Fibroblast of lung (primary cell): ENCODE measurements around the gene NCR2. TPM values are rescaled to one million over a fixed set of nuclear protein-coding genes. Genes with fewer than 3 reads are reported as not detected.

Source experiments
- DNase-seq, 2 donors: peaks; one replicate each; pipeline versions ENCODE4 v3.0.0 to v3.0.0-alpha.2; 2010; ENCODE audit warnings: low read depth in 2 of 2
- H2AFZ ChIP-seq: 2 replicates; pipeline ENCODE4 v1.5.1; 2012; ENCODE audit warnings: low read length, control low read depth, inconsistent platforms
- H3K27ac ChIP-seq: 2 replicates; pipeline ENCODE4 v1.5.1; 2011; ENCODE audit warnings: low read length, control low read depth; ENCODE audit not compliant: insufficient read depth
- H3K27me3 ChIP-seq: 2 replicates; pipeline ENCODE4 v1.5.1; 2011; ENCODE audit warnings: mild to moderate bottlenecking, low read length; ENCODE audit not compliant: control insufficient read depth, insufficient read depth
- H3K36me3 ChIP-seq: 2 replicates; pipeline ENCODE4 v1.5.1; 2011; ENCODE audit warnings: low read length; ENCODE audit not compliant: control insufficient read depth, insufficient read depth
- H3K4me1 ChIP-seq: 2 replicates; pipeline ENCODE4 v1.5.1; 2011; ENCODE audit warnings: low read length; ENCODE audit not compliant: control insufficient read depth, insufficient read depth; ENCODE audit errors: extremely low read depth
- H3K4me2 ChIP-seq: 2 replicates; pipeline ENCODE4 v1.5.1; 2011; ENCODE audit warnings: low read length, control low read depth; ENCODE audit not compliant: insufficient read depth; ENCODE audit errors: extremely low read depth
- H3K4me3 ChIP-seq, 4 experiments: fragments of 200-600 bp in 1 of 4; sonication (generic) in 1 of 4; replicated peaks in 1 of 4; 2 replicates each; pipeline ENCODE4 v1.5.1; 2011 to 2016; ENCODE audit warnings: low read length in 4 of 4, low read depth in 3 of 4, mild to moderate bottlenecking in 3 of 4, control low read depth in 2 of 4, inconsistent platforms in 1 of 4, mixed read lengths in 1 of 4; ENCODE audit not compliant: insufficient read depth in 1 of 4; ENCODE audit errors: control extremely low read depth in 1 of 4
- H3K79me2 ChIP-seq: 2 replicates; pipeline ENCODE4 v1.5.1; 2012; ENCODE audit warnings: mild to moderate bottlenecking, low read length, inconsistent platforms; ENCODE audit not compliant: control insufficient read depth, insufficient read depth
- H3K9ac ChIP-seq: 2 replicates; pipeline ENCODE4 v1.5.1; 2011; ENCODE audit warnings: mild to moderate bottlenecking, low read length, control low read depth; ENCODE audit not compliant: insufficient read depth
- H3K9me3 ChIP-seq: 2 replicates; pipeline ENCODE4 v1.5.1; 2012; ENCODE audit warnings: low read depth, low read length; ENCODE audit not compliant: control insufficient read depth, insufficient read depth
- H4K20me1 ChIP-seq: 2 replicates; pipeline ENCODE4 v1.5.1; 2011; ENCODE audit warnings: low read length; ENCODE audit not compliant: control insufficient read depth, insufficient read depth; ENCODE audit errors: extremely low read depth
- EZH2 ChIP-seq: IDR thresholded peaks from 2 replicates; pipeline ENCODE4 v1.5.1; 2012; ENCODE audit warnings: low read length, control low read depth, mild to moderate bottlenecking; ENCODE audit errors: missing control alignments
- polyA minus RNA-seq: library from RNA; depleted of rRNA, polyadenylated mRNA; stranded (reverse); fragments of >200 nt; gene quantifications from 2 replicates; pipeline ENCODE4 v1.2.3, GENCODE V29; 2011; ENCODE audit warnings: low replicate concordance
- polyA plus RNA-seq, 2 donors: library from polyadenylated mRNA; depleted of rRNA in 1 of 2; stranded (reverse) in 1 of 2; unstranded in 1 of 2; fragments of >200 nt; gene quantifications; 2 replicates each; pipeline ENCODE4 v1.2.1, GENCODE V29; 2011 to 2012; ENCODE audit warnings: missing spikeins in 1 of 2
- total RNA-seq: library from RNA; depleted of rRNA; stranded (reverse); fragments of >200 nt; gene quantifications from 2 replicates; pipeline ENCODE4 v1.2.1, GENCODE V29; 2014
- TF ChIP-seq, protein P1 (sequence below), 2 donors: IDR thresholded peaks in 1 of 2; conservative IDR thresholded peaks in 1 of 2; 1 replicate in 1 of 2; 2 replicates in 1 of 2; pipeline ENCODE4 v1.5.1; 2011 to 2012; ENCODE audit warnings: low read length in 2 of 2, control low read depth in 1 of 2, inconsistent platforms in 1 of 2, low read depth in 1 of 2, mild to moderate bottlenecking in 1 of 2

The NCR2 gene
- total RNA-seq (not detected in 2 replicates), polyA plus RNA-seq (not detected in 2 replicates), polyA minus RNA-seq (not detected in 2 replicates)
- polyA plus RNA-seq (2012), result not detected in 2 replicates

GRCh38 chr6:41335296-41335695, at the start of gene NCR2:
TSS of gene NCR2 (plus strand) at chr6:41335608. CDS start at chr6:41335877, 269 bp downstream.
- Histone ChIP-seq H3K4me2 (no peak within 1 kb of the TSS), H2AFZ (no peak within 1 kb of the TSS), H3K36me3 (no peaks in the 10 kb centered on the region), H3K4me1 (no peaks in the 10 kb centered on the region), H3K4me3 (no peak within 1 kb of the TSS), H3K9me3 (no peaks in the 10 kb centered on the region), H3K79me2 (no peaks in the 10 kb centered on the region), H3K27ac (no peak within 1 kb of the TSS), H3K9ac (no peak within 1 kb of the TSS), H4K20me1 (no peaks in the 10 kb centered on the region), H3K27me3 (no peaks in the 10 kb centered on the region)
- DNase-seq, result no peak
- TF ChIP-seq, protein P1, sequence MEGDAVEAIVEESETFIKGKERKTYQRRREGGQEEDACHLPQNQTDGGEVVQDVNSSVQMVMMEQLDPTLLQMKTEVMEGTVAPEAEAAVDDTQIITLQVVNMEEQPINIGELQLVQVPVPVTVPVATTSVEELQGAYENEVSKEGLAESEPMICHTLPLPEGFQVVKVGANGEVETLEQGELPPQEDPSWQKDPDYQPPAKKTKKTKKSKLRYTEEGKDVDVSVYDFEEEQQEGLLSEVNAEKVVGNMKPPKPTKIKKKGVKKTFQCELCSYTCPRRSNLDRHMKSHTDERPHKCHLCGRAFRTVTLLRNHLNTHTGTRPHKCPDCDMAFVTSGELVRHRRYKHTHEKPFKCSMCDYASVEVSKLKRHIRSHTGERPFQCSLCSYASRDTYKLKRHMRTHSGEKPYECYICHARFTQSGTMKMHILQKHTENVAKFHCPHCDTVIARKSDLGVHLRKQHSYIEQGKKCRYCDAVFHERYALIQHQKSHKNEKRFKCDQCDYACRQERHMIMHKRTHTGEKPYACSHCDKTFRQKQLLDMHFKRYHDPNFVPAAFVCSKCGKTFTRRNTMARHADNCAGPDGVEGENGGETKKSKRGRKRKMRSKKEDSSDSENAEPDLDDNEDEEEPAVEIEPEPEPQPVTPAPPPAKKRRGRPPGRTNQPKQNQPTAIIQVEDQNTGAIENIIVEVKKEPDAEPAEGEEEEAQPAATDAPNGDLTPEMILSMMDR (conservative IDR thresholded peaks at IDR 0.05 in 1 of 2, IDR thresholded peaks at IDR 0.05 in 1 of 2; ENCODE audit: low read depth in 1 of 2, low read length in 2 of 2), result no peak
- TF ChIP-seq EZH2, result no peak

GRCh38 chr6:41286544-41287346, 48.7 kb upstream of the NCR2 start, which contains the start of gene TREM1:
TSS of gene TREM1 (minus strand) at chr6:41286682. CDS start at chr6:41286655, 27 bp downstream.
- H3K4me1 ChIP-seq, result no peaks in the 10 kb centered on the region
- no peak within 1 kb of the TSS for H3K4me3 ChIP-seq
- no peaks in the 10 kb centered on the region for H3K79me2 ChIP-seq
- no peak within 1 kb of the TSS for H2AFZ ChIP-seq
- no peak within 1 kb of the TSS for H3K4me2 ChIP-seq
- no peaks in the 10 kb centered on the region for H3K36me3 ChIP-seq
- no peaks in the 10 kb centered on the region for H4K20me1 ChIP-seq
- TF ChIP-seq, protein P1 (conservative IDR thresholded peaks at IDR 0.05 in 1 of 2, IDR thresholded peaks at IDR 0.05 in 1 of 2; ENCODE audit: low read depth in 1 of 2, low read length in 2 of 2), result no peak
- no peak for TF ChIP-seq EZH2
- H3K27me3 ChIP-seq, result no peaks in the 10 kb centered on the region
- DNase-seq, result peak in 1 of 2 donors; percentile 82
- no peak within 1 kb of the TSS for H3K9ac ChIP-seq
- peak within 1 kb of the TSS; percentile 9 for H3K27ac ChIP-seq
- no peaks in the 10 kb centered on the region for H3K9me3 ChIP-seq

GRCh38 chr6:41288030-41288753, 47.2 kb upstream of the NCR2 start:
- H4K20me1 ChIP-seq, result no peaks in the 10 kb centered on the region
- DNase-seq, result peak in 1 of 2 donors; percentile 14
- TF ChIP-seq, protein P1 (conservative IDR thresholded peaks at IDR 0.05 in 1 of 2, IDR thresholded peaks at IDR 0.05 in 1 of 2; ENCODE audit: low read depth in 1 of 2, low read length in 2 of 2), result no peak
- TF ChIP-seq EZH2, result no peak
- no peak overlapping the region for H3K27ac ChIP-seq
- no peak overlapping the region for H3K9ac ChIP-seq
- no peaks in the 10 kb centered on the region for H3K79me2 ChIP-seq
- no peaks in the 10 kb centered on the region for H3K9me3 ChIP-seq
- H3K36me3 ChIP-seq, result no peaks in the 10 kb centered on the region
- no peak overlapping the region for H3K4me3 ChIP-seq
- H3K27me3 ChIP-seq, result no peaks in the 10 kb centered on the region
- H3K4me2 ChIP-seq, result no peak overlapping the region
- no peaks in the 10 kb centered on the region for H3K4me1 ChIP-seq
- H2AFZ ChIP-seq, result no peak overlapping the region
